ENCODE results near the gene SLC22A3.

DNA sequence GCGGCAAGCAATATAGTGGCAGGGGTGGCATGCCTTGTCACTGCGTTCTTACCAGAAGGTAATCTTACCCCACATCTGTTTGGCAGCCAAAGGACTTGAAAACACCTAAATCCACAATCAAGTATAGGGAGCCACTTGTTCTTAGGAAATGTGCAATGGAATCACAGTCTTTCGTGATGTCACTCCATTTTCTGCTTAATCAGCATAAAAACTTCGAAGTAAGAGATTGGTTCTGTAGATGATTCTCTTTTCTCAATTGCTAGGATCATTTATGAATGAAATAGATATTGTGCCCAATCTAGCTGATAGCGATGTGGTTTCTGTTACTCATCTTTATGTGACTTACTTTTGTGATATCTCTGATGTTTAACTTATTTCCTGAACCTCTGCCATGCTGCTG lies 89.0 kb downstream of the SLC22A3 start:
- TF ChIP-seq, protein P1, sequence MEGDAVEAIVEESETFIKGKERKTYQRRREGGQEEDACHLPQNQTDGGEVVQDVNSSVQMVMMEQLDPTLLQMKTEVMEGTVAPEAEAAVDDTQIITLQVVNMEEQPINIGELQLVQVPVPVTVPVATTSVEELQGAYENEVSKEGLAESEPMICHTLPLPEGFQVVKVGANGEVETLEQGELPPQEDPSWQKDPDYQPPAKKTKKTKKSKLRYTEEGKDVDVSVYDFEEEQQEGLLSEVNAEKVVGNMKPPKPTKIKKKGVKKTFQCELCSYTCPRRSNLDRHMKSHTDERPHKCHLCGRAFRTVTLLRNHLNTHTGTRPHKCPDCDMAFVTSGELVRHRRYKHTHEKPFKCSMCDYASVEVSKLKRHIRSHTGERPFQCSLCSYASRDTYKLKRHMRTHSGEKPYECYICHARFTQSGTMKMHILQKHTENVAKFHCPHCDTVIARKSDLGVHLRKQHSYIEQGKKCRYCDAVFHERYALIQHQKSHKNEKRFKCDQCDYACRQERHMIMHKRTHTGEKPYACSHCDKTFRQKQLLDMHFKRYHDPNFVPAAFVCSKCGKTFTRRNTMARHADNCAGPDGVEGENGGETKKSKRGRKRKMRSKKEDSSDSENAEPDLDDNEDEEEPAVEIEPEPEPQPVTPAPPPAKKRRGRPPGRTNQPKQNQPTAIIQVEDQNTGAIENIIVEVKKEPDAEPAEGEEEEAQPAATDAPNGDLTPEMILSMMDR (IDR thresholded peaks at IDR 0.05 in 2 of 3, conservative IDR thresholded peaks at IDR 0.05 in 1 of 3; ENCODE audit: borderline replicate concordance in 1 of 3, insufficient read depth in 1 of 3, low read depth in 2 of 3, low read length in 2 of 3), result no peak
- TF ChIP-seq ELF1 (IDR thresholded peaks at IDR 0.05; ENCODE audit: borderline replicate concordance, low read depth) (no peak), SP1 (IDR thresholded peaks at IDR 0.05; ENCODE audit: low read depth) (no peak), EZH2 (IDR thresholded peaks at IDR 0.05) (no peak), REST (IDR thresholded peaks at IDR 0.05; ENCODE audit: low read depth) (no peak), ZFX (IDR thresholded peaks at IDR 0.05) (no peak)
